IPS-NIHi7 (cell line): ENCODE measurements around the gene SHISA5.
"Not testable (repeated sequence)": the region's sequence is repeated elsewhere in the genome, so short reads cannot be mapped to it uniquely, and the experiment has no call there.

Experiments used
- DNase-seq: peaks from one replicate; pipeline ENCODE4 v3.0.0; 2012; ENCODE audit warnings: mixed read lengths; ENCODE audit errors: extremely low spot score

The SHISA5 gene

DNA sequence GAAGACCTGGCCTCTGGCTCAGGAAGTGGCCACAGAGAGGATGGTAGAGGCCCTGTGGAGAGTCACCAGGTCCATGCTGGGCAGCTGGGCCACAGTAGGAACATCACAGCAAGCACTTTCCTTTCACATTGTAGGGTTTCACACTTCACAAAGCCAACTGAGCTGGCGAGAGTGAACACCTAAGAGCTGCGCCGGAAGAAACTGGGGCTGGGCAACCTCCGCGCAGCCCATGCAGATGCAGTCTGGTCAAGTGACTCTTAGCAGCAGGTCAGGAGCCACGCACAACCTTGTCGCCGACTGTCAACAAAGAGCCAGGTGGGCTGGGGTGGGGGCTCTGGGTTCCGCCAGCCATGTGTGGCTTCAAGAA lies 15.3 kb upstream of the SHISA5 start:
- DNase-seq, result no peak

DNA sequence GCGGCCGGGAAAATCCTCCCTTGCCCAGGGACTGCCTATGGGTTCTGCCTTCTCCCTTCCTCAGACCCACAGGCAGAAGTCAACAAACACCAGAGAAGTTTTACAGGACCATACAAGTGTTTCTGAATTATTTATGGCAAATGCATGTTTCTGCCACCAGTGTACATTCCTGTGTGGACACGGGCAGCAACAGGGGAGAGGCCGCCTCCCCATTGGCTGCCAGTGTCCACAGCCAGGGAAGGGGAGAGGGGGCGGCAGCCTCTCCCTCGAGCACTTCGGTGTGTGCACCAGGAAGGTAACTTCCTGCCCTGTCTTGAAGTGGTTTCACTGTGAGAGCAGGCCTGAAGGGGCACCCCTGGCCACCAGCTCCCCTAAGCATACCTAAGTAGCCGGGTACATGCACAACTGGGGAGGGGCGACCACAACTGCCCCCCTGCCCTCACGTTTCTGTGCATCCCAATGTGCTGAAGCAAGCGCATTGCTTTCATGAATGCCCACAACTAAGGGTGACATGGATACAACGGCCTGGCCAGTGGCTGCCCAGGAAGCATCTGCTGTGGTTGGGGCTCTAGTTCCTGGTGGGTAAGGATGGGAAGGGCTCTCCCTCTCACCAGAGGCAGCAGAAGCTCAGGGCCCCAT lies 14.8 kb upstream of the SHISA5 start:
- no peak for DNase-seq

DNA sequence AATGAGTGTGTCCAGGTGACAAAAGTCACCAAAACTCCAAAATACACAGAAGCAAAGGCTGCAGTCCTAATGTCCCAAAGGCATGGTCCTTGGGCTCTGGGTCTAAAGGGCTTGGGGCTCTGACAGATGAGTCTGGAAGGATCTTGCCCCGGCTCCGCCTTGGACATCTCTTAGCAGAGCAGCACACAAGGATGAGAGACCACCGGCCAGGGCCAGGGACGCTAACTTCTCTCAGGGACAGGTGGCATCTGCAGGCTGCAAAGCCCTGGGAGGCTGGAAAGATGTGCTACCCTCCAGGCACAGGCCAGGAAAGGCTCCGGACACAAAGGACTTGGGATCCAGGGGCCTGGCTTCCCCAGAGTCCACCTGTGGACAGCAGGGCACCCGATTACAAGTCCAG lies 14.1 kb upstream of the SHISA5 start:
- no peak for DNase-seq

DNA sequence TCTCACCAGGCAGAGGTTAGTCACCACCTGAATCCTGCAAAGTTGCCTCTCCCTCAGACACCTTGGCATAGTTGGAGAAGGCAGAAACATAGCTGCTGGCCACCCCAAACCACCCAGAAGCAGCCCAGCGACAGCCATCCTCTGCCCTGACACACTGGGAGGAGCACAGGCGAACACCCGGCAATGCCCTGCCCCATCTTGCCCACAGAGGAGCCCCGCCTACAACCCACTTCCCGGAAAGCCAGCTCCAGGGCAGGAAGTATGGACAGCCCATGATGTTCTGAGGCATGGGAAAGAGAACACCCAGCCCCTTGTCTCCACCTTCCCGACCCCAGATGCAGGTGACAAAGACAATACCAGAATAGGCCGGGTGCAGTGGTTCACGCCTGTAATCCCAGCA lies 12.6 kb upstream of the SHISA5 start:
- no peak for DNase-seq

DNA sequence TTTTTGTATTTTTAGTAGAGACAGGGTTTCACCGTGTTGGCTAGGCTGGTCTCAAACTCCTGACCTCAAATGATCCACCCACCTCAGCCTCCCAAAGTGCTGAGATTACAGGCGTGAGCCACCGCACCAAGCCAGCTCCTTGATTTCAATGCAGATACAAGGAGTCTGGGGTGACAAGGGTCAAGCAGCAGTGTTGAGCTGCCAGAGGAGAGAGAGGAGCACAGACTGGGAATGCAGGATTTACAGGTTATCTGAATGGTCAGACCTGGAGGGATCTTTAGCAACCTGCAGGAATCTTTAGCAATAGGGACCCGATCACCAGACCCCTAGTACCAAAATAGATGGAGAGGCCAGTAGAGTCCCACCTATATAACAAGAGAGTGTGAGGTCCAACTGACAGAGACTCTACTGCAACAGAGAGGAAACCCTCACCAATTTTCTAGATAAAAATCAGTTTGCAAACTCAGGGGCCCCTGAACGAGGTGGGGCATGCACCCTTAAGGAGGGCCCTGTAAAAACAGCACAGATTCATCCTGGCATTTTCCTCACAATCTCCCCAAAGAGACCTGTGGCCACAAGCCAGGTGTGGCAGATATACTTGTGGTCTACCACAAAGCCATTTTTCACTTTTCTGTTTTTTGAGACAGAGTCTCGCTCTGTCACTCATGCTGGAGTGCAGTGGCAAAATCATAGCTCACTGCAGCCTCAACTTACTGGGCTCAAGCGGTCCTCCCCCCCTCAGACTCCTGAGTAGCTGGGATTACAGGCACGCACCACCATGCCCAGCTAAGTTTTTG lies 10.7 kb upstream of the SHISA5 start:
- DNase-seq, result no peak

DNA sequence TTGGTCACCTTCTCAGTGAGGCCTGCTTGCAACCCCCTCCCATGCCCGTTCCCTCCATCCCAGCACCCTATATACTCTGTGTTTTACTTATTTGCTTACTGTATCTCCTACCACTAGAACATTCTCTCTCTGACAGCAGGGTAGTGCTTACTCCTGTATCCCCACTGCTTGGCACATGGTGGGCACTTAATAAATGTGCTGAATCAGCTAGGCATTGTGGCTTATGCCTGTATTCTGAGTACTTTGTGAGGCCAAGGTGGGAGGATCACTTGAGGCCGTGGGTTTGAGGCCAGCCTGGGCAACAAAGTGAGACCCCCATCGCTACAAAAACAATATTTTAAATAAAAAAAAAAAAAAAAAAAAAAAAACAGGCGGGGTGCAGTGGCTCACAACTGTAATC lies 7.6 kb upstream of the SHISA5 start:
- DNase-seq, result no peak

DNA sequence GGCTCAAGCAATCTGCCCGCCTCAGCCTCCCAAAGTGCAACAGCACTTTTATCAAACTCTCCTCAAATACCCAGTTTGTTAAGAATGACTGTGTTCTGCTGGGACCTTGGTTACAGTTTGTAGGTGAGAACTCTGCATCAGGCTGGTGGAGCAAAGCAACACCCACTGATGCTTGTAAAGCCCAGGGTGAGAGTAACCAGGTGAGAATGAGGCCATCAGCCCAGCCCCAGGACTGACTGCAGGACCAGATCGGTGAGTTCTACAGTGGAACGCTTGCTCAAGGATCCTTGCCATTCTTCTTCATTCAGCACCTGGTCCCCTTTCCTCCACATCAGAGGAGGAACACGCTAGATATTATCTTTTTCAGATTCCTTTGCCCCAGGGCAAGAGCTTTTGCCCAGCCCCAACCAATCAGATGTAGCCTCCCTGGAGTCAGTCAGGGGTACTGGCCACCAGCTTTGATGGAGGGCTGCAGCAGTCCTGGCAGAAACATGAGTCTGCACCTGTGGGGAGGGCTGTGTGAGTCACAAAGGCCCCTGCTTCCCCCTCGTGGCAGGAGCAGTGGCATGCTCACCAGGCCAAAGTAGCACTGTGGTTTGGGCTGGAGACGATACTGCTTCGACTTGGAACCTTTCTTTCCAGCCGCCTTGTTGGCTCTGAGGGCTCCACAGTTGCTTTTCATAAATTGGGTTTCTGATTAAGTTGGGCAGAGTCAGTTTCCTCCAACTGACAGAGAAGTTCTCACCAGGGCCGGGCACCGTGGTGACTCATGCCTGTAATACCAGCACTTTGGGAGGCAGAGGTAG lies 3.5 kb upstream of the SHISA5 start:
- peak; percentile 96 for DNase-seq

DNA sequence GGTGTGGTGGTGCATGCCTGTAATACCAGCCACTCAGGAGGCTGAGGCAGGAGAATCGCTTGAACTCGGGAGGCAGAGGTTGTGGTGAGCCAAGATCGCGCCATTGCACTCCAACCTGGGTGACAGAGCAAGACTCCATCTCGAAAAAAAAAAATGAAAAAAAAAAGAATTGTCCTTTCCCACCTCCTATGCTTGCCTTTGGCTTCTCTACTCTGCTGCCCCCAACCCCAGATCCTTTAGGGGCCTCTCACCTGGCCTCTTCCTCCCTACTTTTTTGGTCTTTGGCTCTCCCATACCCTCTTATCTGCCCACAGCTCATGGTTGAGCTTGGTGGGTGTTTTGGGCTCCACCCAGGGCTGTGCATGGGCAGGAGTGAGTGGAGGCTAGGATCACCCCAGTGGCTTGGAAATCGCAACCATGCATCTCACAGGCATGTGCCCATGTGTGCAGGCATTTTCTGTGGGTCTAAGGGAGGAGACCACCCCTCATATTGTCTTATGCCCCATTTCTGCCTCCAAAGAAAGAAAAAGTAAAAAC lies 2.1 kb upstream of the SHISA5 start:
- DNase-seq, result no peak

DNA sequence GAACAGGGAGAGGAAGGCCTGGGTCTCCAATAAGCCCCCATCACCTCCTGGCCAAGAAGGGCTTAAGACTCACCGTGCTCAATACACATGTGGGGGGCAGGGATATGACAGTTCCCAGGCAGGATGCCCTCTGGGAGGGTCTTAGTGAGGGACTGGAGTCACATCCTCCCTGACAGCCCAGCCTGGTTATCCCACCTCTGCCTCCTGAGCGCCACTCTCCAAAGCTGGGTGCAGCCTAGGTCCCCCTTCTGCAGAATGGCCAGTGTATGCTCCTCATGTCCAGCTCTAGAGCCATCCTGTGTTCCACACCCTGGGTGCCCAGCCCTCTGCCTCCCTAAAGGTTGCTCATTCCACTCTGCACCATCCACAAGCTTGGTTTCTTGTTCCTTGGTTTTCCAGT lies 1.2 kb upstream of the SHISA5 start:
- peak; percentile 5 for DNase-seq

DNA sequence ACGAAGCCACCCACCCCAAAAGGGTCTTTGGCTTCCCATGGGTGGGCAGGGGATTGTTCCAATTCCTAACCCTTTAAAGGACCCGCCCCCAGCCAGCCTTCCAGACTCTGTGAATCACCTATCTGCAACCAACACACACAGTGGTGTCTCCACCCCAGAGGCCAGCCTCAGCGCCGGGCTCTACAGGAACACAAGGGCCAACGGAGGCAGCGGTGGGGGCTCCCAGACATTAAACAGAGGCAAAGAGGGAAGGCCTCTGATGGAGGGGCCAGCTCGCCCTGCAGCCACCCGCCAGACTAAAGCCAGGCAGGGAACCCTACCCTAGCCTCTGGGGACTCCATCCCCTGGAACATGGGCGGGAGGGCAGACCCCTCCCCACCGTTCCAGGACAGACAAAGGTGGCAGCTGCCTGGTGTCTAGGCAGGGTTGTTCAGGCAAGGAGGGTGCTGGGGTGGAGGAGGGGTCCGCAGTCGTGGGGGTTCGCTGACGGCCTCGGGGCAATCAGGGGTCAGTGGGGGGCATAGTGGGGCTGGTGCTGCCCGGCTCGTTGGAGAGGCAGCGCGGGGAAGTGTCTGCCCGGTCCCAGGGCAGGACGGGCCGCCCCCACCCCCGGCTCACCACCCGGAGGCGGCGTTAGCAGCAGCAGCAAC lies 448 bp downstream of the SHISA5 start:
- DNase-seq, result peak; percentile 68

DNA sequence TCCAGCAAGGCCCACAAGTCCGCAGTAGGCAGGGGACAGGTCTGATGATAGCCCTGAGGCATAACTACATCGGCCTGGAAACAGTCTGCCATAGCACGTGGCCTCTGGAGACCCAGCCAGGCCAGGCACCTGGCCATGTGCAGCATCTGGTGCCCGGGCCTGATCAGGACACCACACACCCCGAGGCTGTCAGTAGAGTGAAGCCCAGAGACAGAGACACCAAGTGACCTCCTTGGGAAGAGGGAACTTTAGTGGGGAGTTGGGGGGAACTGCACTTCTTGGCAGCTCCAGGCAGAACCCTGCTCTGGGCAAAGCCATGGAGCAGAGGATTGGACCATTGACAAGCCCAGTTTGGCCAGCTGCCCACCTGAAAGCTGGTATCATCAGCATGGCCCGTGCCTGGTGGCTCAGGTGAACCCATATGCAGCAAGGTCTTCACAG lies 1.2 kb downstream of the SHISA5 start:
- DNase-seq, result peak; percentile 5

DNA sequence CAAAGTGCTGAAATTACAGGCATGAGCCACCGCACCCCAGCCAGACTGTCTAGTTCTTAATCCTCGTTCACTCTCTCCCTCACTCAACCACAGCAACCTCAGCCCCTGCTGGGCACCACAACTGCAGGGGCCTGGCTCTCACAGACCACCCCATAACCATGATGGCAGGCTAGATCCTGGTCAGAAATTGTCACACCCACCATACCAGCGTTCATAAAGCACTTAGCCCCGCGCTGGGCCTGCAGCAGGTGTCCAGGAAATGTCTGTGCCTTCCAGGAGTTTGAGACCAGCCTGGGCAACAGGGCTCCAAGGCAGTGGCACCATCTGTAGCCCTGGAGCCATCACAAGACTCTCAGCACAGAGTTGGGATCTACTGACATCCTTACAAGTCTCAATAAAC lies 1.9 kb downstream of the SHISA5 start:
- no peak for DNase-seq

DNA sequence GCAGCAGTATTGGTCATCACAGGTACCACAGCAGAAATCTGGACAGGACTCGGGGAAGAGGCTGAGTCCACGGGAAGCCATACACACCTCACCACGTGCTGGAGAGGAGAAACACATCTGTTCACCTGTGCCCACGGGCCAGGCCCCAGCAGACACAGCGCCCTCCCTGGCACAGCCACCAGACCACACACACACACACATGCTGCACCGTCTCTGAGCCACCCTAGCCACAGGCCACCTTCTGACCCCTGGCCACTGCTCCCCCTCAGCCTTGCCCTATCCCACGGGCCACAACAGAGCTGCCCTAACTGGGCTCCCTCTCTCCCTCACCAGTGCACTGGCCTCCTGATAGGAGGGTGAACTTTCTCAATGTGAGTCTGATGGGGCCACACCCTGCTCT lies 2.8 kb downstream of the SHISA5 start:
- no peak for DNase-seq

DNA sequence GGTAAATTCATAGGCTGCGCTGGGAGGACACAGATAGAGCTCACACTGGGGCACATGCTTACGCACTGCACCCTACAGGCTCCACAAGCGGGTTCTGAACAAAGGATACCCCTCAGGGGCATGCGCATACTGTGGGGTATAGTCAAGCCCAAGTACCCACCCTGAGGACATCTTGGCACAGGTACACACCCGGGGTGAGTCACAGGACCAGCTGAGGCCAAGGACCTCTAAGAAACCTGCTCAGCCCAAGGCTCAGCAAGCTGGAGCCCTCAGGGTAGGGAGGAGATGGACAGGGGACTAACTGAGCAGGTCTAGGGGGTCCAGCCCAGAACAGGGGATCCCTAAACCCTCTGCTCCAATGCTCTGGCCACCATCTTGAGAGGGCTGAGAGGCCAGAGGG lies 3.3 kb downstream of the SHISA5 start:
- DNase-seq, result no peak

DNA sequence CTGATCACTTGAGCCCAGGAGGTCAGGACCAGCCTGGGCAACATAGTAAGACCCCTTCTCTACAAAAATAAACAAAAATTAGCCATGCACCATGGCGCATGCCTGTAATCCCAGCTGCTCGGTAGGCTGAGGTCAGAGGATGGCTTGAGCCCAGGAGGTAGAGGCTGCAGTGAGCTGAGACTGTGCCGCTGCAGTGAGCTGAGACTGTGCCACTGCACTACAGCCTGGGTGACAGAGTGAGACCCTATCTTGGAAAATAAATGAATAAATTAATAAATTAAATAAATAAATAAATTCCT lies 10.8 kb downstream of the SHISA5 start:
- no peak for DNase-seq

DNA sequence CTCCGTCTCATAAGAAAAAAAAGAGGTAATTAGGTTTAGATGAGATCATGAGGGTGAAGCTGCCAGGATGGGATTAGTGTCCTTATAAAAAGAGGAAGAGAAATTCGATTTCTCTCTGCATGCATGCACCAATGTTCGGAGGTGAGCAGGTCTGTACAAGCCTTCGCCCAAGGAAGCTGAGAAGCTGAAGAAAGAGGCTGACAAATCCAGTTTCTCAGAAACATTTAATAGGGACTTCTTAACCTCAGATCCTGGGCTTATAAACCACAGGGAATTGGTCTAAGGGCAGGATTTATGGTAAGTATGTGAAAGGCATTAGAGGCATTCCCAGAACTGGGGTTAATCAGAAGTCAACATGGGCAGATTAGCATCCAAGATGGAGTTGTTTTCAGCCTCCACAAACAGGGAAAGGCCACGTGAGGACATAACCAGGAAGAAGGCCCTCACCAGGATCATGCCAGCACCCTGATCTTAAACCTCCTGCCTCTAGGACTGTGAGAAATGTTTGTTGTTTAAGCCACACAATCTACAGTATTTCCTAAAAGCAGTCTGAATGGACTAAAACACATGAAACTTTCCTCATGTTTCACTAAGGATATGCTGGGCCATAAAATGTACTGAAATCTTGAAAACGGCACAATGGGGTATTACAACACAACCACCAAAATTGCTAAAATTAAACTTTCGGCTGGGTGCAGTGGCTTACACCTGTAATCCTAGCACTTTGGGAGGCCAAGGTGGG lies 11.3 kb downstream of the SHISA5 start:
- DNase-seq, result no peak

DNA sequence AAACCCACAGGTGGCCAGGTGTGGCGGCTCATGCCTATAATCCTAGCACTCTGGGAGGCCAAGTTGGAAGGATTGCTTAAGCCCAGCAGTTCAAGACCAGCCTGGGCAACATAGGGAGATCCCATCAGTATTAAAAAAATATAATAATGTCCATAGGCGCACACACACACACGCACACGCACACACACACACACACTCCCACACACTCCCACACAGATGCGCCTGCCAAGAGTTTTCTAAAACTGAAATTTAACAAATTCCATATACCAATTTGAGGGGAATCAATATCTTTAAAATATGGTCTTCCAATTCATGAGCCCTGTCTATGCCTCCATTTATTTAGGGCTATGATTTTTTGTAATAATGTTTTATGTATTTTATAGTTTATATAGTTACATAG lies 17.0 kb downstream of the SHISA5 start:
- DNase-seq, result no peak

DNA sequence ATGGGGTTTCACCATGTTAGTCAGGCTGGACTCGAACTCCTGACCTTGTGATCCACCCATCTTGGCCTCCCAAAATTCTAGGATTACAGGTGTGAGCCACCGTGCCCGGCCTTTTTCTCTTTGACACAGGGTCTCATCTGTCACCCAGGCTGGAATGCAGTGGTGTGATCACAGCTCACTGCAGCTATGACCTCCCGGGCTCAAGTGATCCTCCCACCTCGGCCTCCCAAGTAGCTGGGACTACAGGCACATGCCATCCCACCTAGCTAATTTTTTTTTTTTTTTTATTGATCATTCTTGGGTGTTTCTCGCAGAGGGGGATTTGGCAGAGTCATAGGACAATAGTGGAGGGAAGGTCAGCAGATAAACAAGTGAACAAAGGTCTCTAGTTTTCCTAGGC lies 21.2 kb downstream of the SHISA5 start:
- DNase-seq, result not testable (repeated sequence)

DNA sequence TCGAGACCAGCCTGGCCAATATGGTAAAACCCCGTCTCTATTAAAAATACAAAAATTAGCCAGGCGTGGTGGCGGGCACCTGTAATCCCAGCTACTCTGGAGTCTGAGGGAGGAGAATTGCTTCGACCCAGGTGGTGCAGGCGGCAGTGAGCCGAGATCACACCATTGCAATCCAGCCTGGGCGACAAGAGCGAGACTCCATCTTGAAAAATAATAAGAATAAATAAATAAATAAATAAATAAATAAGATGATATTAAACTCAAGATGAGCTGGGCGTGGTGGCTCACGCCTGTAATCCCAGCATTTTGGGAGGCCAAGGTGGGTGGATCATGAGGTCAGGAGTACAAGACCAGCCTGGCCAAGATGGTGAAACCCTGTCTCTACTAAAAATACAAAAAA lies 23.1 kb downstream of the SHISA5 start:
- not testable (repeated sequence) for DNase-seq

DNA sequence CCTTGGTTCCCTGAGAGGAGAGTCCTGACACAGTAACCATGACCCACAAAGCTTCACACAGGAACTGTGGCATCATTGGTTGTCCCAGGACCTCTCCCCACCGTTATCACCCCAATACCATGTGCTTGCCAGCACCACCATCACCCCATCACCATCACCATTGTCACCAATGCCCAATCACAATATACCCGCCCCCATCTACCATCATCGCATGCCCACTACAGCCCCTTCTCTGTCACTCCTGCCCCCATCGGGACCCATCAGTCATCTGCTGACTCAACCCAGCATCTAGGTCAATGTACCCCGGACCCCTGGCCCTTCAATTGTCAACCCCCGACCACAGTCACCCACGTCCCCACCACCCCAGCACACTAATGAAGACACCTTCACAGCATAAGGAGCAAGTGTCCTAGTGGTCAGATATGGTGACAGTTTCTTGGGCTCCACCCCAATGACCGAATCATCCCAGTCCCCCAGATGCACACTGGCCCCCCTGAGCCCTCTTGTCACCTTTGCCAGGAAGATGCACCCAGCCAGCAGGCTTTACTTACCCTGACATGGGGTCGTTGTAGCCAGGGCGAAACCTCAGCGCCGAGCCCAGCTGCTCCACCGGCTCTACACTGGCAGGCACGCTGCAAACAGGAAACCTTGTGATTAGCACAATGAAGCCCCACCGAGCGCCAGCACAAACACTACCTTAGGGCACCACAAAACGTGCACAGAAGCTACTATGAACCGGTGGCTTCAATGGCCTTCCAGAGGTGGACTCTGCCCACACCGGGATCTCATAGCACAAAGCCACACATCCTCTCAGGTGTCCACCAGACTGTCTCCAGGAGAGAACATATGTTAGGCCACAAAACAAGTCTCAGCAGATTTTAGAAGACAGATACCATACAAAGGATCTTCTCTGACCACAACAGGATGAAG lies 25.1 kb downstream of the SHISA5 start:
- no peak for DNase-seq
